Measurements from ENCODE around the gene SIL1.
"Not testable (repeated sequence)": the region's sequence is repeated elsewhere in the genome, so short reads cannot be mapped to it uniquely, and the experiment has no call there.

The SIL1 gene

DNA sequence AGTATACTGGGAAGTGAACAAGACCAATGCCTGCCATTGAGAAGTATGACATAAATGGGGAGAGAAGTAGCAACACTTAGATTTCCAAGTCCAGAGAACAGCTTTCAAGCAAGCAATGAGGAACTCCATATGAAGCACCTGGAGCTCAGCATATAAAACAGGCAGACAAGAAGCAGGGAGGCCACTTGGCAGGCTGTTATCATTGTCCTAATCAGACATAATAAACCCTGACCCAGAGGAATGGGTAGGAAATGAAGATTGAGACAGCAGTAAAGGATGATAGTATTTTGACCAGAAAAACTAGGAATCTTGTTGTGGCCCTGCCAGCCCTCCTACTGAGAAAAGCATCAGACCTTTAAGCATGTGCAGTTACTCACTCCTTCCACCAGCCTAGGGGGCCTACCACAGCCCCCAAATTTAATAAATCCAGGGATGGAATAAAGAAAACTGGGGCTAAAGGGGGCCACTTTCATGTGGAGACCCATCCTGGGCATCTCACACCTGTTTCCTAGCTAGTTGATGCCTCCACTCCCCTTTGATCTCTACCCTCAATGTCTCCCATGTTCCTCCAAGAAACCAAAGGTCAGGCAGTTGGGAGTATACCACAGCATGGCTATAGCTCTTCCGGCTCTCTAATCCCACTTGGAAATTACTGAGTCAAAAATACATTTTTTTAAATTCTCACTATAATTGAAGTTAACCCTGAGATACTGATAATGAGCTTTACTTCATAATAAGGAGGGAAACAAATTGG lies 135.1 kb downstream of the SIL1 start:
- DNase-seq, result no peak

DNA sequence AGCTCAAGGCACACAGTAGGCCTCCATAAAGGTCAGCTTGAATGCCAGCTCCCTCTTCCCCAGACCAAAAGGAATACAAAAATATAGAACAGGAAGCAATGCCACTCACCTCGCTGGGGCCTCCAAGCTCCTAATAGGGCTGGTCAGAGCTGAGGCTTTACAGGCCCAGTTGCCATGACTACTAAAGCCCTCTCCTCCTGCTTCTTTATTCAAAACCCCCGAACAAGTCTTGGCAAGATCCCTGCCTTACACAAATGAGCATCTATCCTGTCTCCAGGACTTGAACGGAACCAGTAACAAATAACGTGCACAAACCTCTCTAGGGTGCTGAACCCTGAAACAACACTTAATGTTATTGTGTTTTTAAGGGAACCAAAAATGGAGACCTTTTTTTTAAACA lies 136.3 kb downstream of the SIL1 start:
- no peak for DNase-seq

DNA sequence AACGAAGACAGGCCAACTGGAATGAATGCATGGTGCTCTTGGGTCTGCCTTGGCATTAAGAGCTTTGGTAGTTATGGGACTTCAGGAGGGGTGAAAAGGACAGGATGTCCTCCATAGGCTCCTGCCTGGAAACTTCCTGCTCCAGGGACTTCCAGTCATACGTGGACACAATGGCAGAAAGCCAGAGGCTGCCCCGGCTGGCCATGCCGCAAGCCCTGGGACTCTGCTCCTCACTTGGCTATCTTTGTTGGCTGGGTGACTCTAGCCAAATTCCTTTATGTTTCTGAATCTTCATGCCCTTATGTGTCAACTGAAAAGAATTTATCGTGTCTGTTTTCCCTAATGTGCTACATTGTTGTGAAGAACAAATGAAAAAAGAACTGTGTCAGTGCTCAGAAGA lies 136.9 kb downstream of the SIL1 start:
- DNase-seq, result no peak

DNA sequence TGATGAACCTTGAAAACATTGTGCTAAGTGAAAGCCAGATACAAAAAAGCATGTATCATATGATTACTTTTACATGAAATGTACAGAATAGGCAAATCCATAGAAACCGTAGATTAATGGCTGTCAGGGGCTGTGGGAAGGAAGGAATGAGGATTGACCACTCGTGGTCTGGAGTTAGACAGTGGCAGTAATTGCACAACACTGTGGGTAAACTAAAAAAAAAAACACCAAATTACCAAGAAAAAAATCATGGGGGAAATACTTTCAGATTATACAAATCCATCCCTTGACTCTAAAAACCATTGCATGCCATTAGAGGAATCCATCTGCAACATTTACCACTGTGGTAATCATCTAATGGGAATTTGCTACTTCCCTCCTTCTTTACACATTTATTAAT lies 140.0 kb downstream of the SIL1 start:
- no peak for DNase-seq

DNA sequence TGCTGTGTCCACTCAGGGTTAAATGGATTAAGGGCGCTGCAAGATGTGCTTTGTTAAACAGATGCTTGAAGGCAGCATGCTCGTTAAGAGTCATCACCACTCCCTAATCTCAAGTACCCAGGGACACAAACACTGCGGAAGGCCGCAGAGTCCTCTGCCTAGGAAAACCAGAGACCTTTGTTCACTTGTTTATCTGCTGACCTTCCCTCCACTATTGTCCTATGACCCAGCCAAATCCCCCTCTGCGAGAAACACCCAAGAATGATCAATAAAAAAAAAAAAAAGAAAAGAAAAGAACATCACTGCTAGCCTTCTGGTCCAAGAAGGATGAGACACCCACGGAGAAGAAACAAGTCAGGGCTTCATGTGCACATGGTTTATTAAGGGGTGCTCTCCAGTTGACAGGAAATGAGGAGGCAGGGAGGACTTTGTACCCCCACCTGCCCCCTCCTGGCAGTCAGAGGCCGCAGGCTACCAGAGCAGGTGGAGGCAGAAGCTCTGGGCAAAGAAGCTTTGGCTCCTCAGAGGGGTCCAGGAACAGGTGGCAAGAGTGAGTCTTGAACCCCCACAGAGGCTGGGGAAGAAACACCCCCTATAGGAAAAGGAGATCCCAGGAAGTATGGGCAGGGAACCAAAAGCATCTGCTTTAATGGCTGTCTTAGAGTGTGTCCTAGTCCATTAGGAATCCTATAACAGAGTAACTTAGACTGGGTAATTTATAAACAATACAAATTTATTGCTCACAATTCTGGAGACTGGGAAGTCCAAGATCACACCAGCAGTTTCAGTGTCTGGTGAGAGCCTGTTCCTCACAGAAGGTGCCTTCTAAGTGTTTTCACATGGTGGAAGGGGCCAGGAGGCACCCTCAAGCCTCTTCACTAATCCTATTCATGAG lies 140.9 kb downstream of the SIL1 start:
- not testable (repeated sequence) for DNase-seq

DNA sequence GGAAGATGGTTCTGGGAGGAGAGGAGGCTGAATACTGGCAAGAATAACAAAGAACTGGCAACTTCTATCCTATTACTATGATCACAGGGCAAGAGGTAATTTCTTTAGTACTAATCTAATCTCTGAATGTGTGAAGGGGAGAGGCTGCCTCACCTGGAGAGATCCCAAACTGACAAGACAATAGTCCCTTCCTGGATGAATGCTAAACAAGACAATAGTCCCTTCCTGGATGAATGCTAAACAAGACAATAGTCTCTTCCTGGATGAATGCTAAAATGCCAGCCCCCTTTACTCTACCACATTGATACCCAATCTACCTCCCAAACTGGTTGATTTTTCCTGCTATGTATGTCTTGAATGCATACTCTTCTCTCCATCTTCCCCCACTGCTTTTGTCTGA lies 145.2 kb downstream of the SIL1 start:
- no peak for DNase-seq

DNA sequence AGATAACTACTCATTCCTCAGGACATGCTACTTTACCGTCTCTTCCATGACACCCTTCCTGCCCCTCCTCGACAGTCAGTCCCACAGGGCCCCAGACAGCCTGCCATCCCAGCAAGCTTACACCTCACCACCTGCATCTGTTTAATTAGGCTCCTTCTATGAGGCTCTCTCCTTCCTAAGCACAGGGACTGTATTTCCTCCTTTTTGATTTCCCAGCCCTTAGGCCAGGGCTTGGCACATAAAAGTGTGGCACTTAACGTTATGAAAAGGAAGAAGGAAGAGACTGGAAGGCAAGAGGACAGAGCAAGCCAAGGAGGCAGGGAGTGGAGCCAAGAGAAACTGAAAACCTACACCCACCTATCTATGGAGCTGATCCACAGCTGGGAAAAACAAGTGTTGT lies 146.8 kb downstream of the SIL1 start:
- no peak for DNase-seq

DNA sequence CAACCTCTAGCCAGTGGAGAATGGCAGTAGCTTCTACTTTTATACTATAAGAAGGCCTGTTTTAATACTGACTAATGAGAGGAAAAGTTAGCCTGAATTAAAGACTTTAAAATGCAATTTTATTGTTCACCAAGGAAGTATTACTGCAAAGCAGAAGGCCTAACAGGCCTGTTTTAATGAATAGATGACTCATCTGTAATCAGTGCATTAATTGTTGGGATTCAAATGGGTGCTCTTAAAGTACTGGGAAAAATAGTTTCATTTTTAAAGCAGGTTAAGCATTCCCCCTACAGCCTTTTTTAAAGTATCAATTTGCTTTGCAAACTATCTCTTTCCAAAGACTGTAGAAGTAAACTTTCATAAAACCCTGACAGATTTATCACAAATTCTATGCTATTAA lies 147.7 kb downstream of the SIL1 start:
- DNase-seq, result no peak

DNA sequence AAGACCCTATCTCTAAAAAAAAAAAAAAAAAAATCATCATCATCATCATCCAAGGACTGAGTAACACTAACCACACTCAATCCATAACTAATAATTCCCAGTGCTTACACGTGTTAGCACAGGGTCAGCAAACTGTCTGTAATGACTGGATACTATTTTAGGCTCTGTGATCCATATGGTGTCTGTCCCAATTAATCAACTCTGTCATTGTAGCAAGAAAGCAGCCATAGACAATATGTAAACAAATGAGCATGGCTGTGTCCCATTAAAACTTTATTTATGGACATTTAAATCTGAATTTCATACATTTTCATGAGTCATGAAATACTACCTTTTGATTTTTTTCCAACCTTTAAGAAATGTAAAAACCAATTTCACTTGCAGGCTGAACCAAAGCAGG lies 148.4 kb downstream of the SIL1 start:
- DNase-seq, result no peak

DNA sequence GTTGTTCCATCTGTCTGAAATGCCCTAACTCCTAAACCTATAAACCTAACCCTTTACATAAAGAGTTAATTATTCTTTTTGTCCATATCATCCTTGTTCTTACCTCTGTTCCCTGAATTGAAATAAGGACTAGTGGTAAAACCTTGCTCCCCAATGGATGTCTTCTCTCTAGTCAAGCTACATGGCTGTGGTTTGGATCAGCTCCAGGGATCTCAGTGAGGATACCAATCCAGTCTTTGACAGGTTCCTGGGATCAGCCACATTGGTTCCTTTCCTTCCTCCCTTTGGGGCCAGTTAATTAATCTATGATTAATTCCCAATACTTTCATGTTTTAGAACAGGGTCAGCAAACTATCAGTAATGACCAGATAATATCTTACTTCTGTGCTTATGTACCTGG lies 151.6 kb downstream of the SIL1 start:
- no peak for DNase-seq

DNA sequence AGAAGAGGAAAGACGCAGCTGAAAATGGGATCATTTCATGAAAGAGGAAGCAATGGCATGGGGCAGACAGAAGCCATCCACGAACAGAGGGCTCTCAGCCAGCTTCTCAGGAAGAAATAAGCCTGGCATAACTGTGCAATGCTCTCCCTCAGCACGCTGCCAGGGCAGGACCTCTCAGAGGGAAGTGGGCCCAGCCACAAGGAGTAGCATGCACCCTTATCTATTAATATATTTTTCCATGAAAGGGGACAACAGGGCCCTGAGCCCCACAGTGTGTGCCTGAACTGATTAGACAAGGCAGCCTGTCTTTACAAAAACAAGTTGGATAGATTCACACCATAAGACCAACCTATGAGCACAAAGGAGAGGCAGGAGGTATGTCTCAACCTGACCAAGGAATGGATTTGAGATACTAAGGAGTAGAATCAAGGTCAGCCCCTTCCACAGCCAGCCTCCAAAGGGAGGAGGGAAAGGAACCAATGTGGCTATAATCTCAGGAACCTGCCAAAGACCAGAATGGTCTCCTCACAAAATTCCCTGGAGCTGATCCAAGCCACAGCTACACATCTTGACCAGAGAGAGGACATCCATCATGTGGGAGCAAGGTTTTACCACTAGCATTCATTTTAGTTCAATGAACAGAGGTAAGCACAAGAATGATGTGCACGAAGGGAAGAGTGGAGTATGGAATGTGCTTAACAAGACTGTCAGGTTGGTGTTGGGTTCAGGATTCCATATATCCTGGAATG lies 154.8 kb downstream of the SIL1 start:
- DNase-seq, result no peak

DNA sequence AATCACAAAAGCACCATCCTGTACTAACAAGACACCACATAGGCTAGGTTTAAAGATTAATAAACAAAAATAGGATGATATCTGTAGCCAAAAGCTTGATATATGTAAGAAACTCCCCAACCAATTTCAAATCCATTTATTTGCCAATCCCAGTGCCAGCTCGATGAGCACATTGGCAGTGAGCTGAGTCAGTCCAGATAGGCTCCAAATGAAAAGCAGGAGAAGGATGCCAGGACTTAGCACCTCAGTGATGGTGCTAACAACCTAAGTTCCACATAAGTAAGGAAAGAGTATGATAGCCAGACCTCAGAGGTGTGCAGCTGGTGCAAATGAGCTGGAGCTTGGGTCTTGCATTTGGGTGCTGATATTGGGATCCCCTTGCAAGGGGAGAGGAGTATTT lies 158.1 kb downstream of the SIL1 start:
- no peak for DNase-seq

DNA sequence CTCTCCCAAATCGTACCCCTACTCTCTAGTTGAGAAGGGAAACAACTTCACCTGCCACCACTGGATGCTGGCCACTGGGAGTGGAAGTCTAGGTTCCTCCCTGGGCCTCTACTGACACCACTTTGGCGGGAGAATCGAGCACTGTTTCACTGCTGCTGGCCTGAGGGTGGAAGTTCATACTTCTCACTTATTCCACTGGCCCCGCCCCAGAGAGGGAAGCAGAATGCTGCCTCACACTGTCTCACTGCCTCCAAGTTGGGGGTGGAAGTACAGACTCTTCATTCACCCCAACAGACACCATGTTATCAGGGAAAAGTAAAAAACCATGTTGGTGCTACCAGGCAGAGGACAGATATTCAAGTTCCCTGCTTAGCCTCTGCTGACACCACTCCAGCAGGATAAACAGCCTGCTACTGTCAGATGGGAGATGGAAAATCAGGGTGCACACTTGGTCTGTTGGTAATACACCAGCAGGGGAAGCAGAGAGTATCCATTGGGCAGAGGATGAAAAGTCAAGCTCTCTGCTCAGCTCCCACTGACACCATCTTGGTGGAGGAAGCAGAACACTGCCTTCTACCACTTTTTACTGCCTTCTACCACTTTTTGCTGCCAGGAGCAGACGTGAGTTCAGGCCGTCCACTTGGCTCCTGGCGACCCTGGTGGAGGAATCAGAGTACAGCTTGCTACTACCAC lies 159.4 kb downstream of the SIL1 start:
- no peak for DNase-seq

DNA sequence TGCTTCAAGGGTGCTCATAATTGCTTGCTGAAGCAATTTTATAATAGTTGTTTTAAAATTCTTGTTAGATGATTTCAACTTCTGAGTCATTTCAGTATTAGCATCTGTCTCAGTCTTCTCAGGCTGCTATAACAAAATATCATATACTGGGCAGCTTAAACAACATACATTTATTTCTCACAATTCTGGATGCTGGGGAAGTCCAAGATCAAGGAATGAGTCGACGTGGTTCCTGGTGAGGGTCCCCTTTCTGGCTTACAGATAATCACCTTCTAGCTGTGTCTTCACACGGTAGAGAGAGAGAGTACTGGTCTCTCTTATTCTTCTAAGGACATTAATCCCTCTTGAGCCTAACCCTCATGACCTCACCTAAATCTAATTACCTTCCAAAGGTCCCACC lies 160.4 kb downstream of the SIL1 start:
- no peak for DNase-seq

DNA sequence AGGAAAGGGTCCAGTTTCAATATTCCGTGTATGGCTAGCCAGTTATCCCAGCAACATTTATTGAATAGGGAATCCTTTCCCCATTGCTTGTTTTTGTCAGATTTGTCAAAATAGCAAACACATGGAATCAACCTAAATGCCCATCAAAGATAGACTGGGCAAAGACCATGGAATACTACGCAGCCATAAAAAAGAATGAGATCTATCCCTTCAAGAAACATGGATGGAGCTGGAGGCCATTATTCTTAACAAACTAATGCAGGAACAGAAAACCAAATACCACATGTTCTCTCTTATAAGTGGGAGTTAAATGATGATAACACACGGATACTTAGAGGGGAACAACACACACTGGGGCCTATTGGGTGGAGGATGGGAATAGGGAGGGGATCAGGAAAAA lies 161.8 kb downstream of the SIL1 start:
- not testable (repeated sequence) for DNase-seq

DNA sequence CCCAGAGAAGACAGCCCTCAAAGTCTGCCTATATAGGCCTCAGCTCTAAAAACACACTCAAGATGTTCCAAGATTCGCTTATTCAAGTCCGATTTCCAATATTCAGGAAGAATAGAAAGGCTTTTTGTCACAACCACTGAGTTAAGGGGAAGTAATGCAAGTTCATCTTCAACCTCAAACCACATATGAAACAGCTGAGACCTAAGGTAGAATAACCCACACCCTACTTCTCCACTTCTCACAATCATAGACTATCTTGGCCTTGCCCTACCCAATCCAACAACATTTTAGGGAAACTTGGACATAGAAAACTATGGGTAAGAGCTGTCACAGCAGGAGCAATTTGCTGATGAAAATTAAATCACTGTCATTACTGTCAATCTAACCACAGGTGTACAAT lies 171.0 kb downstream of the SIL1 start:
- DNase-seq, result no peak

DNA sequence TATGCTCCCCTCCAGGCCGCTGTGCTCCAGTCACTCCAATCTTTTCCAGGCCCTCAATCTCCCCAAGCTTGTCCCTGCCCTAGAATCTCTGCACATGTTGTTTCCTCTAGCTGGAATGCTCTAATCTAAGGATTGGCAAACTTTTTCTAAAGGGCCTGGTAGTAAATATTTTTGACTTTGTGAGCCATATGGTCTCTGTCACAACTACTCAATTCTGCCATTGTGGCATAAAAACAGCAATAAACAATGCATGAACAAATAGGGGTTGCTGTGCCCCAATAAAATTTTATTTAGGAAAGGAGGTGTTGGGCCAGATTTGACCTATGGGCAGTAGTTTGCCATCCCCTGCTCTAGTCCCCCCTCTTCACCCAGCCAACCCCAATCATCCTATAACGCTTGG lies 172.5 kb downstream of the SIL1 start:
- DNase-seq, result no peak

DNA sequence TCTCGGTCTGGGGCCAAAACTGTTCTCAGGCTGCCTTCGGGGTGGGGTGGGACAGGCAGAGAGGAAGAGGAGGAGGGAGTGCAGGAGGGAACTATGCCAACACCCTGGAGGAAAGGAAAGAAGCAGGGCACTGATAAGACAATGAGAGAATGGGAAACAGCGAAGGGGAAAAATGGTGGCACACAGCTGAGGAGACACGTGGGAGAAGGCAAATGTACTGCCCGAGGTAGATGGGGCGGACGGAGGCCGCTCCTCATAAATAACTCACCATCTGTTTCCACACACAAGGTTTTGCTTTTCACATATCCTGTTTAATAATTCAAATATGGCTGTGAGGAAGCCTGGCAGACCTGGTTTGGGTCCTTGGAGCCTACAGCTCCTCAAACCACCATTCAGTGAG lies 174.9 kb downstream of the SIL1 start:
- no peak for DNase-seq

DNA sequence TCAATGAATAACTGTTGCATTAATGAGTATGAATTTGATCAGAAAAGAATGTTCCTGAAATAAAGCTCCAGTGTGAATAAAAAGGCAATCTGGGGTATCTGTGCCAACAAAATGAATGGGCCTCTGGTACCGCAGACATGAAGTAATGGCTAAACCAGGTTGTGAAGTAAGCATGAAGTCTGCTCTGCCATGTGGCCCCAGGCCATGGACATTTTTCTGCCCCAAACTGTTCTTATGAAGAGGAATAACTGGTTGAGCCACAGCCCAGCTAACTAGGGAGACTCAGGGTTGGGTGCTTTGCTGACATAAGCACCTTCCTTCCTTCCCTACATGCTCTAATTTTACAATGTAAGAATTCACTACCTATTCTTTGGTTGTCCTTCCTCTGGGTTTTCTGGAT lies 175.6 kb downstream of the SIL1 start:
- DNase-seq, result no peak

DNA sequence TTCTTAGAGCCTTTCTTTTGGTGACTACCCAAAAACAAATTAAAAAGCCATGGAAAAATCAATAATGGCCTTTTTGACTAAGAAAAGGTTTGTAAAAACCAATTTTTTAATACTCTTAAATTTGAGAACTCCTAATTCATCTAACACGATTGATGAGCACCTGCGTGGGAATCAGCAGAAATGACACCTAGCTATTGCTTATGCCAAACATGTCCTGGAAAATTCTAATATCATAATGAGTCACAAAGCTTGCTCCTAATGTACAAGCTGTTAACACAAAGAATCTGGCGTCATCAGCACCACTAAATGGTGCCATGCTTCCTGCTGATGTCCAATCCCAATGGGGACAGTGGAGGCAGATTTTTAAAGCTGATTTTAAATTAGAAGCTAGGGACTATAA lies 176.8 kb downstream of the SIL1 start:
- DNase-seq, result no peak

DNA sequence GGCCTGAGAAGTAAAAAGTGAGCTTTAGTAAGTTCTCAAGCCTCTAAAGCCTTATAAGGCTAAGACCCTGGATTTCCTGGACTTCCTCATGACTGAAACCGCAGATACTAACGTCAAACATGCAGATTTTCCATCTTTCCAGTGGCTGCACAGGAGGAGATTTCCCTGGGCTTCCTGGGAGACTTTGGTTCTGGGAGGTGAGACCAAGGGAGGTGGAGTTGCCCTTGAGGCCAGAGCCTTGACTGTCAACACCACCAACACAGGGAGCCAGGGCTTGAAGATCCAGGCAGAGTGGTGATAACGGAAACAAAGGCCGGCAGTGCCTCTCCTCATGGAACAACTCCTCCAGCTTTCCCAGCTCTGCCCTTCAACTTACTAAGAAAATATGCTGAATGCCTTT lies 178.3 kb downstream of the SIL1 start:
- DNase-seq, result no peak

DNA sequence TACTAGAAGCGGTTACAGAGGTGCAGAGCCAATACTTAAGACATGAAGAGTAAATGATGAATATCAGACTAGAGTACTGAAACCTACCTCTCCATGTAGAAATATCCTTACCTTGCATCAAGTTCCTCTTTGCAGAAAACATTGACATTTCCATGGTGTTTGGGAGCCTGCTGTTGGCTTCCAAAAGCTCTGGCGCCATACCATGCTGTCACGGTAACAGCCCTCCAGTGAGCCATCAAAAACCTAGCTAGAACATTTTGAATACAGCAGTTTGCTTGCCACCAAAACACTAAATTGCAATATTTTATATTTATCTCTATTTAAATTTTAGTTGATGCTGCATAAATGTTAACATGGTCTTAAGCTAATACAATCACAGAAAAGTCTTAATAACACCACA lies 179.0 kb downstream of the SIL1 start:
- no peak for DNase-seq

DNA sequence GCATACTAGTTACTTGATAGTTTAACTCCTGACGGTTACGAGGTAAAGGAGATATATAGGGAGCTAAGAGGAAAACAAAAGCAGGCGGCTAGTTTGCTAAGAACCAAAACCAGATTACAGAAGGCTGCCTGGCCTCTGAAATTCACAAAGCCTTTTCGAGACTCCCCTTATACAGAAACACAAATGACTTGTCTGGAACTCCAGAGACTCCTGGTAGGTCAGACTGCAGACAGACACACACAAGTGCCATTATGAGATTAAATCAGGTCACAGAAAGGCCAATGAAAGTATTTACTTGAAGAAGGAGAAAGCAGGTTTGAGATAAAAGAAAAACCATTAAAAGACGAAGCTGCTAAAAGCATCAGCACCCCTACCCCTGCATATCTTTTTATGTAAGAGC lies 180.5 kb downstream of the SIL1 start:
- no peak for DNase-seq

Measured in stimulated activated CD4-positive, alpha-beta T cell treated with anti-CD3 and anti-CD28 coated beads, Interleukin-4, amount 100 ng/mL, for 4 hours (primary cell).